CD4-positive, alpha-beta T cell treated with Interleukin-4 for 4 hours (primary cell): ENCODE measurements around the gene CPNE4.

Source experiments
- DNase-seq: peaks from one replicate; pipeline ENCODE4 v3.0.0-alpha.2; 2020

The CPNE4 gene

DNA sequence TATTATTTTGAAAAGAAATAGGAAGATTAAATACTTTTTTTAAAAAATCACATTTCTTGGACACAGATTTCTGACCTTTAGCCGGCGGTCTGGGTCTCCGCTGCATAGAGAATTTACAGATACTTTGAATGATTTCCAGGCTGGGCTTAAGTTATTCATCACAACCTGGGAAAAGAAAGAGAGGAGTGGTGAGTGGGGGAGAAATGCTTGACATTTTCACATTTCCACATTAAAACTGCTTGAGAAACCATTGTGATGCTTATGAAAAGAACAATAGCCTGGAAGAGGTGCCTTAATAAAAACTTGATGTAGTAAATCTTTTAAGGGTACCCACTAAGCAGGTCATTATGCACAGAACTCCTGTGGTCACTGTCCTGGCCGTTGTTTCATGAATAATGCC, 365.2 kb downstream of the CPNE4 start:
- no peak for DNase-seq

DNA sequence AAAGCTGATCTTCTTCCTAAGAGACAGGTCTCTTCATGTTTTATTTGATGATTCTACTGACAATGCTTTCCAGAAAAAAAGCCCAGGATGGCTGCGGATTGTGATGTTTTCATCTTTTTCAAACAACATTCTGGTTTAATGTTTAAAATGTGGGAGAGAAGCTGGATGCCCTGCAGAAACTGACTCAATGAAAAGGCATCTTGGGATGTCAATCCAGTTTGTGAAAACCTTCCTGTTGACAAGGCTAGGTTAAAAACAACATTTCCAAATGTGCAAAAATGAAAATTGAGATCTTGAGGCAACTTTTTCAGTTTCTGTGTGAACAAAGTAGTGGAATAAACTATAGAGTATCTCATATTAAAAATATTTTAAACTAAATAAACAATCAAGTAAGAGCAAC, 376.0 kb downstream of the CPNE4 start:
- DNase-seq = no peak

DNA sequence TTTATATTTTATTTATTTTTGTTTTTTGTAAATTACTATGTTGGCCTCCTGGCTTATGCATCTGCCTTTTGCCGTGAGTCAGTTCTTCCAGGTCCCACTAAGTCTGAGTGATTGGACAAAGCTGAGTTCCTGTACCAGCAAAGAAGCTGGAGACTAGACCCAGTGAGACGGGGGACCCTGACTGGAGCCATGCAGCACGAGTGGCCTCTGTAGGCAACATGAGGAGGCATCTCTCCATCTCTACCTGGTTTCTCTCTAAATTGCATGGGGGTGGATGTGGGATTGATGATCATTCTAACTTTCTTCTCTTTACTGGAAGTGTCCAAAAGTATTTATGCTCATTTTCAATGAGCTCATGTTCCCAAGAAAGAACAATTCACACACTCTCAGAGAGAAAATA, 376.7 kb downstream of the CPNE4 start:
- no peak for DNase-seq

DNA sequence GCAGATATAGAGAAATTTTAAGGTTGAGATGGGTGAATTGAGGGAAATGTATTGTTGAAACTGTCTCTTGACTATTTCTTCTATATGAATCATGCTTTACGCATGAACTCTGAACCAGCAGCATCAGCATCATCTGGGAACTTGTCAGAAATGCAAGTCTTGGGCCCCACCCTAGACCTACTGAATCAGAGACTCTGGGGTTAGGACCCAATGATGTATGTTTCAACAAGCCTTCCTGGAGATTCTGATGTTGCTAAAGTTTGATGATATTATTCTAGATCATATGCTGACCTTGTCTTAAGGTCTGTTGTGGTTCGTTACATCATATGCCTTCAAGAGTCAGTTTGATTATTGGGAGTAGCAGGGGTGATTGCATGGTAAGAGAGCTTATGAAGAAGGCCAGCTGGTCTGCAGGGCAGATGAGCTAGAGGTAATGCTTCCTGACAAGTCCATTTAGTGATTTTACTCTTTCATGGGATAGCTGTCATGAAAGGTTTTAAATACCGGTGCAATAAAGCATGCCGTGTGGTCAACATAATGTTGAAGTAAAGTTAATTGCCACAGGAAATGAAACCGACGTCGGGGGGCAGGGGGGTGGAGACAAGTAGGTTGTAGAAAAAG, 379.6 kb downstream of the CPNE4 start:
- DNase-seq = no peak

DNA sequence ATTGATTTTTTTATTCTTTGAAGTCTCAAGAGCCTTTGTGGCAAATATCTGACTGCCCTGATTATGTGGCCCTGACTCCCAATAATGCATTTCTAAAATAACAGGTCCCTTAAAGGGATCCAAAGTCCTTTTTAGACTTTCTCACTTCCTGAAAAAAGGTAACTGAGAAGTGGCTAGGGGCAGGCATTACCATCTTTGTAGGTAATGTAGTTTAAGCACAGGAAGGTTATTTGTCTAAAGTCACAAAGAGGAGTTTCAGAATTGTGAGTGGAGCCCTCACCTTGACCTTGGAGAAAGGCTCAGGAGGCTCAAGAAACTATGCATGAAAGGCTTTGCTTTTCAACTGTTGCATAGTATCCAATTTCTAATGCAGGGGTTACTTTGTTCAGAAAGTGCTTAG, 389.2 kb downstream of the CPNE4 start:
- no peak for DNase-seq

DNA sequence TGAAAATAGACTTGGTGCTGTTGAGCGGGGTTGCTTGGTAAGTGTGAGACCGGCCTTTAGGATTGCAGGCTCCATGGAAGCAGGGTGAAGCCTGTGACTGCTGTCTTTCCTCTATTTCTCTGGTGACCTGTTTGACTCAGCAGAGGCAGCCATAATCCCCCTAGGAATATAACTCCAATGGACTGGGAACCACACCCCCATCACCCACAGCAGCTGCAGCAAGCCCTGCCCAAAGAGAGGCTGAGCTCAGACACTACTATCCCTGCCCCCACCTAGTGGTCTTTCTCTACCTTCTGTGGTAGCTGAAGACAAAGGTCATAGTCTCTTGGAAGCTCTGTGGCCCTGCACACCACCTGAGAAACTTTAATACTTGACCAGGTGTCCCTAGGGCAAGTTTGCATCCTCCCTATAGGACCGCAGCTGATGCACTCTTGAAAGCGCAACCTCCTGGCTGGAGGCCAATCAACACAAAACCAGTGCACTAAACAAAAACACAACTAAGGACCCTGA, 398.5 kb downstream of the CPNE4 start:
- no peak for DNase-seq

DNA sequence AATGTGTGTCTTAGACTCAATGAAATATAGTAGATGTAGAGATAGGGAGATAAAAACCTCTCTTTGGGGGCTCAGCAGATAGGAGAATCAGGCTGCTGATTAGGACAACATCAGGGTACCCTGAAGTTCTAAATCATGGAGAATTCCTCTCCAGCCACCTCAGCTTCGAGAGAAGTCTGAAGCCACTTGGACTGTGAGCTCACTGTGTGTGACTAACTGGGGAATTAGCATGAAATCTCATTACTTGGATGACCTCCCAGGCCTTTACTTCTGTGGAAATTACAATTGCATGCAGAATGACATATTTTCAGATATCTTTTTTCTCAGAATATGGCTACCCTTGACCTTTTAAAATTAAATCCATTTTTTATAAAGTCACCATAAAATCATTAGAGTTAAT, 404.0 kb downstream of the CPNE4 start:
- DNase-seq = no peak

DNA sequence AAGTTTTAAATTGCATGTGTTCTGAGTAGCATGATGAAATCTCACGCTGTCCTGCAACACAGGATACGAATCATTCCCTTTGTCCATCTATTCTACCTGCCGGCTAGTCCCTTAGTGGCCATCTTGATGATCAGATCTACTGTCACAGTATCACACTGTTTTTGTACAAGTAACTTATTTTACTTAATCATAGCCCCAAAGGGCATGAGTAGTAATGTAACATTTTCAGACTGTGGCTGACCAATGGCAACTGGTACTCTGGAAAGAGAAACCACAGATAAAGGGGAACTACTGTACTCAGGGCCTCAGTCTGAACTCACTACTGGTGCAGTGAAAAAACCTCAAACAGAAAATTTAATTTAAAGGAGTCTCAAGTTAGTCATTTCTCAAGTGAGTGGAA, 404.7 kb downstream of the CPNE4 start:
- peak; percentile 1 for DNase-seq

DNA sequence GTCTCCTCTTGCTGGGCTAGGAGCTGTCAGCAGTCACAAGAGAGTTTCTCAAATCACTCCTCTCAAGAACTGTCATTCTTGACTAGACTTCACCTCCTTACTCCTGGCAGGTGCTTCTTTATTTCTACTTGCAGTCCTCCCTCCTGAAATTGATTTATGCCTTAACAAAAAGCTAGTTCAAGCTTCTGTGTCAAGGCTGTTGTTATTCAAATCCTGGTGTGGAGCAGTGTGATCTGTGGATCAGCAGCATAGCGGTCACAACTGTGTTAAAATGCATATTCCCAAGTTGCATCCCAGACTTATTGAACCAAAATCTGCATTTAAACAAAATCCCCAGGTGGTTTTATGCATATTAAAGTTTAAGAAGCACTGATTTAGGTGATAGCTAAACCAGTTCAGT, 411.4 kb downstream of the CPNE4 start:
- no peak for DNase-seq

DNA sequence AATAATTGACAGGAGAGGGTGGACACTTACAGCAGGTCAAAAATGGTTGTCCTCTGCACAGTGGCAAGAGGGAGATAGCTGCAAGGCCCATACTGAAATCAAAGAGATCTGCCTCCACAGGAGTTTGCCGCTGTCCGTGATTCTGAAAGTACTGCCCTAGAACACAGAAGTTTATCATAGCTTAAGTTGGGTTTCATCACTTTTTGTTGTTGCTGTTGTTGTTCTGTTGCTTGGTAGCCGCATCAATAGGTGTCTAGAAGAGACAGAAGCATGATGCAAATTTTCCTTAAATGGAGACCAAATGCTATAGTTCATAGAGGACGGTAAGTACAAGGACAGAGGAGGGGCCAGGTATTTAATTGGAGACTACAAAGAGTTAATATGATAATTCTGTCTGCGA, 412.1 kb downstream of the CPNE4 start:
- no peak for DNase-seq

DNA sequence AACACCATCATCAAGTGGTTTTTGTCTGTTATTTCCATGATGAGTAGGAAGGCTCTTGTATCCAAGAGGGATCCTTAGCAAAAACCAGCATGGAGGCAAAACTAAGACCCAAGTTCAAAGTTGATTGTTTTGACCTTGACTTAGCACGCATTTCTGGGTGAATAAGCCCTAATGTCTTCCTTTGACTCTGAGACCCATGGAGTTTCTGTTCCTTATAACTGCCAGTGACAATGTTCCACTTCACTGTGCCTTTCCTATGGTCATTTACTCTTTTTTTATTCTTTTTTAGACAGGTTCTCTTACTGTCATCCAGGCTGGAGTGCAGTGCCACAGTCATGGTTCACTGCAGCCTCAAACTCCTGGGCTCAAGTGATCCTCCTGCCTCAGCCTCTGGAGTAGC, 413.8 kb downstream of the CPNE4 start:
- no peak for DNase-seq

DNA sequence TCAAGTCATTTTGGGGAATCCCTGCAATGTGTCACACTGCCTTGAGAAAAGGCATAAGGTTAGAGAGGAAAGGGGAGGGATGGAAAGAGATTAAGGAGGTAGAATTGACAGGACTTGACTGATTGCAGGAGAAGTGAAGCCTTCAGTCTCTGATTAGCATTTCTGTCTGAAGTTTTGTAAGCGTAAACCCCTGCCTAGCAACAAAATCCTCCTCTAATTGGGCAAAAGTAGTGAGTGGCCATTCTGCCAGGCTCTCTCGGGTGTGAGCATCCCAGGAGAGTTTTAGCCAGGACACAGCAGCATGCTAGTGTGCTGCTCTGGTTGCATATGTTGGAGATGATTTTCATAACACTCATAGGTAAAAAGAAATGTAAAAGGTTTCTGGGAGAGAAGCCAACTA, 415.0 kb downstream of the CPNE4 start:
- no peak for DNase-seq

DNA sequence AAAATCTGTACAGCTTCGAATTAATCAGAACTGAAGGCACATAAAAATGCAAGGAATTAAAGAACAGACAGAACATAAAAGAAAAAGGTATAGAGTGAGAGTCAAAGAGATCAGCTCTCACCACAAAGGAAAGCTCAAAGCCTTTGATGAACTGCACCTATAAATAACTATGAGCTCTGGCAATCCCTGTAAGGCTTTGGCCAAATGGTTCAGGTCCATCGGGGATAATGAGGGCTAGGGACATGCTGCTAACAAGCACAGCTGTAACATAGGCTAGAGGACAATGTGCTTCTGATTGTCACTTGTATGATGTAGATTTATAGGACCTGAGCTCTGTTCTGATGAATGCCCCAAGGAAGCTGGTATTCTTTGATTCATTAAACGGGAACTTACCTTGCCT, 418.1 kb downstream of the CPNE4 start:
- no peak for DNase-seq

DNA sequence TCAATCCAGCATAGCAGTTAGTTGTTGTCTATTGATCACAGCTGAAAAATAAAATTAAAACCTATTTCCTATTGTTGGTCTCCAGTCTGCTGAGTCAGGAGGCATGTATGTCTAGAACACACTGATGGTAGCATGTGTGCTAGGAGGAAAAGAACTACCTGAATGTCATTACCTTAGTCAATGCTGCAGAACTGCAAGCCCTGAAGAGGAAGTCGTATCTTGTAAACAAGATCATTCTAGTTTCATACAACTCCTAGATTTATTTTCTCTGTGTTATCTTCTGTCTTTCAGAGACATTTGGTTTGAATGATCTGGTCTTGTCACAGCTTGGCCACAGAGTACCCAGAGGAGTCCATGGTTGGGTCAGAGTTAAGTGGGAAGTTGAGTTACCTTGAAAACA, 422.1 kb downstream of the CPNE4 start:
- no peak for DNase-seq

DNA sequence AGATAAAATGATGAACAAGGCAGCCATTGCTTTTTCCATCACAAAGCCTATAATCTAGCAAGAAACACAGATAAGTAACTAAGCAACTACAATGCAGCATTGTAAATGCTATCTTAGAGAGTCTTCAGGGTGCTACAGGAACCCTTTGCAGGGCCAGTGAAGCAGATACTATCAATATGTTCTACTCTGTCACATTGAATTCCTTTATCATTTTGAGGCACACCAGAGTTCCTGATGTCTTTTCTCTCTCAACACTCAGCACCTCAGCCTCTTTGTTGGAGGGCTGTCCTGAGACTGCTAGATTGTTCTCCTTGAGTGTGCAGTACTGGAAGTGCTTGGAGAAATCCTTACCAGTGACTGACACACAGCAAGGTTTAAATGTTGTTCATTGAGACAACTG, 424.6 kb downstream of the CPNE4 start:
- no peak for DNase-seq

DNA sequence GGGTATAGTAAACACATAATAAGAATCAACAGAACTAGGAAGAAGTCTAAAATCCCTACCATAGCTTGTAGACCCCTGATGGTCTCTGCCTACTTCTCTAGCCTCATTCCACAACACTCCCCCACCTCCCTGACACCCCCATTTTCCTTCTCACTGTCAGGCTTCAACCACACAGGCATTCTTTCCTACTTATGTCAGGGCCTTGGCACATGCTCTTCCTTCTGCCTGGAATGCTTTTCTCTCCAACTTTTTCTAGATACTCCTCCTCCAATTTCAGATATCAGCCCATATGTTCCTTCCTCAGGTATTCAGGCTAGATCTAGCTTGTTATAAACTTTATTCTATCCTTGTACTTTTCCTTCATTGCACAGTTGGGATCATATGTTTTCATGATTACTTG, 426.1 kb downstream of the CPNE4 start:
- no peak for DNase-seq

DNA sequence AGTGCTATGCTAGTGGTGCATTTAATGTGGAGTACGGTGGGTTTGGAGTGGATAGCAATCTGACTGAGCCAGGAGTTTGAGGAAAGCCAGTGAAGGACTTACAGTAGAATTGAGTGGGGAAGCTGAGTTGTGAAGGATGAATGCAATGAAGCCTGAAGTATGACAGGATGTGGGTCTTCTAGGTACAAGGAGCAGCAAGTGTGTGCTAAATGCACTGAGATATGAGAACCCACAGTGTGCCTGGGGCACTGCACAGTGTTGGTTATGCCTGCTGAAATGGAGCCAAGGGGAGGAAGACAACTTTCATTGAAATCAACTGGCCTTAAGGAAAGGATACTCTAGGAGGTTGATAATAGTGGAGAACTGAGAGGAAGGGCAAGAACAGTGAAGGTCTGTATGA, 426.5 kb downstream of the CPNE4 start:
- DNase-seq = no peak

DNA sequence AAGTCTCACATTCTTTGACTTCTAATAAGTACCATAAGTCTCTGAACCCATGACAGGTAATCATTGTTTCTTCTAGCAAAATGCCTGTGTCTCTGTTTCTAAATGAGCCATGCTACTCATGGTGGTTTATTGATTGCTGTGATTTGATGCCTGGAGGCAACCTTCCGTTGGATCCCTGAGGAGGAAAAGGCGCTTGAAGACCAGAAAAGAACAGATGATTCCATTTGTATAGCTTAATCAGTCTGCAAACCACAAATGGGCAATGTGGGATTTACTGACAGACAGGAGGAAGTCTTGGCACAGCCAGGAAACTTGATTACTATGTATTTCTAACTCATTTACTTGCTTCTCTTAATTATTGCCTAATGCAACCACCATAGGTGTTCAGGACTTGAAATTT, 428.9 kb downstream of the CPNE4 start:
- DNase-seq = no peak

DNA sequence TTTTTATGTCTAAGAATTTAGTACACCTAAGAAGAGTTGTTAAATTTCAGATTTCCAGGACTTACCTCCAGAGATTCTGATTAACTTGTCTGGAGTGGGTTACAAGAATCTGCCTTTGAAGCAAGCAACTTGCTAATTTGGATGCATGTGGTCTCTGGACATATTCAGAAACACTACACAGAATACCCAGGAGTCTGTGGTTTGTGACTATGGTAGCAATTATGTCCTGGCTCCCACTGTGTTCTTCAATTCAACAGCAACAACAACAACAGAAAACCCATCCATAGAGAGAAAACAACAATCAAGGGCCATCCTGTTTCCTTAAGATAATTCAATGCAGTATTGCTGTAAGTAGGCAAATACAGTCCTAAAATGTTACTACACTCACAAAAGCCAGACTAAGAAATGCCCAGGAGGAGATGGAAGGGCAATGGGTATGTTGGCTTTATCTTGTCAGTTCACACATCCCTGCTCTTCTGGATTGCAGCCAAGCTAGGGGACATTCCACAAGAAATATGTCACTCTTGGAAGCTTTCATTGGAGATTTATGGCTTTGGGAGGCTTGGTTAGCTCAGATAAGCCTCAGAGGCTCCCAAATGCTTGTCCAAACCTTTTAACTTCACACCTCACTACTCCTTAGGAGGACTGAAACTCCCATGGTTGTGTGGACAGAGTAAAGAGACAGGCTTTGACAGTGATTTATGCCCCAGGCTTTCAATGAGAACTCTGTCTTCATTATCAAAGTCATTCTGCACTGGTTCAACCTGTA, 432.6 kb downstream of the CPNE4 start:
- no peak for DNase-seq

DNA sequence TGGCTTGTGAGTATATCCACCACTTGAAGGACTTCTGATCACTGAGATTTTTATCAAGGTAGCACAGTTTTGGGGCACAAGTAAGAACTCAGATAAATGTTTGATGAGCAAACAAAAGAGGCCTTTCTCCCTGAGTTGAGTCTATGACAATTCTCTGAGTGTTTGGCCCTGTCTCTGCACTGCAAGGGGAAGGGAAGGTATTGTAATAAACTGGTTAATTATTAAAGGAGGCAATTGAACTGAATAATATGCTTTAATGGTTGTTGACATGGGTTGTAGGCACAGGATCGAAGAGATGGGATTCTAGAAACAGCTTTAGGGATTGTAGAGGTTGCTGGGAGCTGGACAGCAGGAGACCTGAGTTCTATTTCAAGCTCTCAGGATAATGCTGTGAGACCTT, 437.0 kb downstream of the CPNE4 start:
- DNase-seq = no peak

DNA sequence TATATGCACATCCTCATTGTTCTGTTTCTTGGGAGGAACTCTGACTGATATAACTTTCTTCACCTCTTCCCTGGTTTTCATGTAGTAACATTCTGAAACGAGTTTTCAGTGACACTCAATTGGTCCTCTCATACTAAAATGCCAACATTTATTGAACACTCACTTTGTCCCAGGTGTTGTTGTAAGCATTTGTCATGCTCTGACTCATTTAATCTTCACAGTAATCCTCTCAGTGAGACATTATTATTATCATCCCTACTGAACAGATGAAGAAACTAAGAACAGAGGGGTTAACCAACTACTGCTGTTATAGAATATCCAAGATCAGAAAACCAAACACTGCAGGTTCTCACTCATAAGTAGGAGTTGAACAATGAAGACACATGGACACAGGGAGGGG, 437.9 kb downstream of the CPNE4 start:
- no peak for DNase-seq

DNA sequence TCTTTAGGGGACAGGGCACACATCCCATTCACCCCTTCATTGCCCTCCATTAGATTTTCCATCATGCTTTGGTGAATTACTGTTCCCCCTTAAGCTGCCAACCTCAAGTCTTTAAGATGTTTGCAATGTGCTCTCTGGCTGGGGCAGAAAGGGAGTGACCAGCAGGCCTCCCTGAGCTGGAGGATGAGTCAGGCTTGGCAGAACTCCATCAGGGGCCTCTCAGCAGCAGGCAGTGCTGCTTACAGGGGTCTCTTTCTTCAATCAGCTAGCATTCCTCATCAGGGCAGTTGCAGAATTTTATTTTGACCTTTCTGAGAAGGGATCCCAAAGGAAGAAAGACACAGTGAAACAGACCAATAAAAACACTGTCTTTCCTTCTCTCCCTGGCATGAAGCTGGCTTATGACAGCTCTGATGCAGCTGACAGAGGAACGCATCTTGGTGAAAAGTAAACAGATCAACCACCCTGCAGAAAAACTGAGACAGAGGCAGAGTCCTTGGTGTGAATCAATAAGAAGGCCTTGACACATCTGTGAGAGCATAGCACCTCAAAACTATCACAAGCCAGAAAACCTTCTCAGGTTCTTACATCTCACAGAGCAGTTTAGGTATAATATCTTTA, 443.3 kb downstream of the CPNE4 start:
- DNase-seq = no peak

DNA sequence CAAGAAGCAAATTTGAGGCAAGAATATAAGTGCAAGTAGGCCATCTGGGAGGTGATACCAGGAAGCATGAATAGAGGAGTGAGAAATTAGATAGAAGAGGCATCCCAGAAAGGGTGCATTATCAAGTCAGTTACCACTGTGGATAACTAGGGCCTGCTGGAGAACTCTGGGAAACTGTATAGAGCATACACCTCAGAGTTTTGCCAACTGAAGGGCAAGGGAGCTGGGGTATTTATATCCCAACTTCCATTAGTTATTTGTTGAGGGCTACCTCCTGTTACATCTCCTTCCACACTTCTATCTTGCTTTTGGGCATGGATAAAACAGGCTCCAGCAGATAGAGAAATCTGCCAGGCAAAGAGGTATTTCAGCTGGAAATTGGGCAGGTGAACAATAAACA, 448.5 kb downstream of the CPNE4 start:
- no peak for DNase-seq

DNA sequence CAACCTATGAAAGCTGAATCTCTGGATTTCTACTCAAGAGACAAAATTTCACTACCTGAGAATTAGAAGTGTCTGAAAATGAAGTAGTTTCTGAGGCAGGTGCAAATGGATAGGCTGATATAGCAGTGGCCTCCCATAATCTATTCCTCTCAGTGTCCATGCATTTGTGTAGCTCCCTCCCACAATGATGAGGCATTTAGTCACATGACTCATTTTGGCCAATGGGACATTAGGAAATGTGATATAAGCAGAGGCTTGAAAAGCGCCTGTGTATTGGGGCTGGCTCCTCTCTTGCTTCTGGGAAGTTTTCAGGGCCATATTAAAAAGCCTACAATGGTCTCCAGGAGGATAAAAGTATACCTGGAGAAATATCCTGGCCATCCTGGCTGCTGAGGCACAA, 452.4 kb downstream of the CPNE4 start:
- no peak for DNase-seq
